Peyer's patch (tissue), 4 donors: ENCODE measurements around the gene HOXA3.

Experiments
- CTCF ChIP-seq, 6 experiments: fragments of 450-650 bp in 4 of 6; fragments of 200-600 bp in 2 of 6; sonication (generic) in 1 of 6; IDR thresholded peaks; one replicate each; pipeline ENCODE4 v1.5.1; 2017 to 2019; ENCODE audit warnings: antibody characterized with exemption in 6 of 6, mild to moderate bottlenecking in 3 of 6, moderate library complexity in 1 of 6
- POLR2A ChIP-seq, 2 donors: fragments of 450-650 bp; IDR thresholded peaks; one replicate each; pipeline ENCODE4 v1.5.1; 2017; ENCODE audit warnings: antibody characterized with exemption in 2 of 2, mild to moderate bottlenecking in 2 of 2, moderate library complexity in 2 of 2

GRCh38 chr7:27118580-27118979 lies 33.8 kb downstream of the HOXA3 start:
- TF ChIP-seq CTCF (IDR thresholded peaks at IDR 0.05) (no peak), POLR2A (IDR thresholded peaks at IDR 0.05) (no peak)
